SK-N-MC (cell line): Measurements from ENCODE around the gene PRR7.

Experiments
- DNase-seq: peaks from one replicate; pipeline ENCODE4 v3.0.0-alpha.2; 2011; ENCODE audit warnings: low read depth, low spot score
- H3K27ac ChIP-seq: fragments of 200-600 bp; sonication (generic); 2 replicates; pipeline ENCODE4 v1.5.1; 2016; ENCODE audit warnings: mixed run types
- H3K36me3 ChIP-seq: fragments of 200-600 bp; sonication (generic); 2 replicates; pipeline ENCODE4 v1.6.1; 2017; ENCODE audit warnings: antibody characterized with exemption, low read length, mixed read lengths; ENCODE audit not compliant: insufficient read depth
- H3K4me3 ChIP-seq: fragments of 200-600 bp; sonication (generic); 2 replicates; pipeline ENCODE4 v1.5.1; 2016
- H3K9ac ChIP-seq: fragments of 200-600 bp; sonication (generic); 2 replicates; pipeline ENCODE4 v1.8.0; 2017; ENCODE audit warnings: mixed run types, mixed read lengths; ENCODE audit not compliant: insufficient read length
- H3K9me3 ChIP-seq: fragments of 200-600 bp; sonication (generic); 2 replicates; pipeline ENCODE4 v1.6.1; 2017; ENCODE audit warnings: low read depth, mild to moderate bottlenecking, antibody characterized with exemption, low read length, moderate library complexity, mixed read lengths
- EZH2 ChIP-seq: fragments of 200-600 bp; sonication (generic); IDR thresholded peaks from one replicate; pipeline ENCODE4 v1.6.1; 2017; ENCODE audit warnings: antibody characterized with exemption
- FOXP2 ChIP-seq: optimal IDR thresholded peaks from 2 replicates; pipeline ENCODE3; 2011; ENCODE audit warnings: mild to moderate bottlenecking, moderate library complexity; ENCODE audit not compliant: insufficient read depth; ENCODE audit errors: extremely low read length, control extremely low read depth
- POLR2AphosphoS5 ChIP-seq: IDR thresholded peaks from 2 replicates; pipeline ENCODE4 v1.6.1; 2012; ENCODE audit warnings: mild to moderate bottlenecking, low read depth, low read length, borderline replicate concordance

The PRR7 gene

GRCh38 chr5:177447066-177447610, 524 bp downstream of the PRR7 start:
- H3K27ac ChIP-seq: no peak overlapping the region
- peak overlapping the region; percentile 88 for H3K4me3 ChIP-seq
- no peaks in the 10 kb centered on the region for H3K9me3 ChIP-seq
- TF ChIP-seq EZH2 (no peak), POLR2AphosphoS5 (no peak; the same call in 1 of the 2 replicates), FOXP2 (no peak)
- peak overlapping the region; percentile 70 for H3K9ac ChIP-seq
- DNase-seq: no peak
- H3K36me3 ChIP-seq: no peaks in the 10 kb centered on the region

DNA sequence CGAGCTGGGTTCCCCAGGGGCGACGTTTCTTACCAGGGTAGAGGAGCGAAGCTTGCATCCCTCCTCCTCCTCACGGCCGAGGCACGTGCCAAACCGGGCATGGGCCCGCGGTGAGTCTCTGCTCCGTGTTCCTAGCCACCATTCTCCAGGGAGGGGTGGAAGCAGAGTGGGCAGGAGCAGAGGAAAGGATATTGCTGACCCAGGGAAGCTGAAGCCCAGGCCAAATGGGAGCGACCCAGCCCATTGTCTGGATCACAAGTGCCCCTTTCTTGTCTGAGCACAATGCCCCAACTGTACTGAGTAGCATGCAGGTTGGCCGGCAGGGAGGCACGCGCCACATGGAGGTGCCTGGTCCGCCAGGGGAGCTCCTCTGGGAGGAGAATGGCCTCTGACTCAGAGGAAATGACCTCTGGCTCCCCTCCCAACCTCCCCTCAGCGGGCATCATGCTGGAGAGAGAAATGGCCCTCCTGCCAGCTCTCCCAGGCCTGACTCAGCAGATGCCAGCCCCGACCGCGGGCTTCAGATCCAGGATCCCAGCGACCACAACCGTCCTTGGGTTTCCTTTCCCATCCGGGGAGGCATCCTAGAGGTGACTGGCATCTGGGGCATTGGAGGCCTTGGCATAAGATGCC, 1.1 kb downstream of the PRR7 start:
- no peak overlapping the region for H3K27ac ChIP-seq
- H3K36me3 ChIP-seq: no peaks in the 10 kb centered on the region
- peak overlapping the region; percentile 59 for H3K4me3 ChIP-seq
- no peak overlapping the region for H3K9ac ChIP-seq
- TF ChIP-seq EZH2 (no peak), POLR2AphosphoS5 (0 out of 2 replicates have a peak, but pooled peaks have one; percentile 4)
- DNase-seq: no peak
- no peaks in the 10 kb centered on the region for H3K9me3 ChIP-seq

- peak overlapping the region; percentile 6; the same call in 1 of the 2 replicates for H3K27ac ChIP-seq
These were observed 1.8 kb downstream of the PRR7 start for GRCh38 chr5:177448244-177448950.

GRCh38 chr5:177449140-177450061, 2.8 kb downstream of the PRR7 start:
- Histone ChIP-seq H3K9ac (no peak overlapping the region), H3K36me3 (no peaks in the 10 kb centered on the region), H3K9me3 (no peaks in the 10 kb centered on the region), H3K27ac (no peak overlapping the region), H3K4me3 (no peak overlapping the region)
- TF ChIP-seq EZH2 (no peak), POLR2AphosphoS5 (no peak), FOXP2 (no peak)
- no peak for DNase-seq

More at GRCh38 chr5:177448244-177448950, 1.8 kb downstream of the PRR7 start:
- DNase-seq: no peak
- peak overlapping the region; percentile 59; the same call in 1 of the 2 replicates for H3K4me3 ChIP-seq
- H3K36me3 ChIP-seq: no peaks in the 10 kb centered on the region
- no peaks in the 10 kb centered on the region for H3K9me3 ChIP-seq
- TF ChIP-seq EZH2: no peak
- no peak for TF ChIP-seq FOXP2
- TF ChIP-seq POLR2AphosphoS5: no peak
- H3K9ac ChIP-seq: no peak overlapping the region

- H3K9ac ChIP-seq: no peak overlapping the region
- no peak overlapping the region for H3K27ac ChIP-seq
- TF ChIP-seq POLR2AphosphoS5 (no peak), FOXP2 (no peak), EZH2 (no peak)
These were observed 4.2 kb downstream of the PRR7 start for GRCh38 chr5:177450667-177451424.

DNA sequence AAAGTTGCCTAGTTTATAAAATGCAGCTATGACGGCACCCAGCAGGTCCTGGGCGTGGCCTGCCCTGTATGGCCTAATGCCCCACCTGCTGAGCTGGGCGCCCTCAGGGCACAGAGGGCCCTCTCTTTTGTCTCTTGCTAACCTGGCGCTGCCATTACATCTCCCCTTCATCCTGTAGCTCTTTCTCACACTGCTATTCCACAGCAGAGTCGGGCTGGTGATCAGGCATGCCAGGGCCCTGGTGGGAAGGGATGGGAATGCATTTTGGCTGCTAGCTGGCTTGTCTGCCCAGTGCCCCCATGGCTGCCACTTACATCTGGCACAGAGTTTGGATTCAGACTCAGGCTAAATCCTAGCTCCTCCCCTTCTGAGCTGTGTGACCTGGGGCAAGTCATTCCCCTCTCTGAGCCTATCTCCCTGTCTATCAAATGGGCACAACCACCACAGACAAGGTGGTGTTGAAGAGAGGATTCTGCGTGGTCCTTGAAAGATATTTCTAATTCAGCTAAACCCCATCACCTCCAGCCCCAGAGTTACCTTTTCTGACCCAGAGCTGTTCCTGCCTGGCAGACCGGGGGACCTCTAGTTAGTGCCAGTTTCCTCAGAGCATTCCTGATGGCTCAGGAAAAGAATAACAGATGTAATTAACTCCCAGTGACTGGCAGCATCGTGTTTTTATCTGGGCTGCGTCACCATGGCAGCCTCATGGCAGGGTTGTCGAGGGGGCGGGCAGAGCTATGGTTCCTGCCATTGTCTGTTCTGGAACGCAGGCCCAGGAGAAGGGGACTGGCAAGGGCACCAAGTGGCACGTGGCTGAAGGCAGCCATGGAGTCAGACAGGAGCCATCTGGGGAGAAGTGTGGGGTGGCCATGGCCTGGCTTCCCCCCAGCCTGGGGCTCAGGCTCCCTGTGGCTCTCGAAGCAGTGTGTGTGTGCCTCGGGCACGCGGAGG, 6.3 kb downstream of the PRR7 start:
- Histone ChIP-seq H3K9me3 (no peaks in the 10 kb centered on the region), H3K27ac (no peak overlapping the region), H3K9ac (no peak overlapping the region), H3K36me3 (peaks cover 12% of the 10 kb centered on the region), H3K4me3 (no peak overlapping the region)
- no peak for DNase-seq
- no peak for TF ChIP-seq POLR2AphosphoS5
- no peak for TF ChIP-seq FOXP2
- TF ChIP-seq EZH2: no peak

More at GRCh38 chr5:177450667-177451424, 4.2 kb downstream of the PRR7 start:
- no peak for DNase-seq
- no peaks in the 10 kb centered on the region for H3K36me3 ChIP-seq
- H3K9me3 ChIP-seq: no peaks in the 10 kb centered on the region
- no peak overlapping the region for H3K4me3 ChIP-seq

DNA sequence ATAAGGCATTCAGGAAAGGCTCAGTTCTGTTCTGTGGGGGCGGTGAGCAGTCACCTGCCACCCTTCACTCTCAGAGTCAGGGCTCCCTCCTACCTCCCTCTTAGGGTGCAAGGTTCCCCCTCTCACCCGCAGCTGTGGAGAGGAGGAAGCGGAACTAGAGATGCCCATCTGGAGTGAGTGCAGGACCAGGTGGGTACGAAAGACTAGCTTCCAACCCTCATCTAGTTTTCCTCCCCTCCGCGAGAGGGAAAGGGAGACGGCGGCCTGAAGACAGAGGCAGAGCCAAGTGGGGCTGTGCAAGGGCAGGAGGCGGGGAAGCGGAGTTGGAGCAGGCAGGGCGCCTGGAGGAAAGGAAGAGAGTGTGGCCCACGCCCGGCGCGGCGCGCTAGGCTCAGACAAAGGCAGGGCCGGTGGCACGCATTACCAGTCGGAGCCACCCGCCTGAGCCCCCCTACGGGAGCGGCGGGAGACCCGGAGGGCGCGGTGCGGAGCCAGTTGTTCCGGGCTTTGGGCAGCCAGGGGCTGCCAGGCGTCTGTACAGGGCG, 7.3 kb downstream of the PRR7 start:
- peak overlapping the region; percentile 94 for H3K4me3 ChIP-seq
- no peak for DNase-seq

More for the DNA sequence above, 7.3 kb downstream of the PRR7 start:
- no peak for TF ChIP-seq EZH2
- no peak for TF ChIP-seq FOXP2
- TF ChIP-seq POLR2AphosphoS5: no peak
- no peak overlapping the region for H3K27ac ChIP-seq
- H3K36me3 ChIP-seq: peaks cover 21% of the 10 kb centered on the region
- H3K9ac ChIP-seq: no peak overlapping the region
- H3K9me3 ChIP-seq: no peaks in the 10 kb centered on the region
